Endothelial cell of umbilical vein (primary cell): ENCODE data around the gene SDCCAG8. TPM values are rescaled to one million over a fixed set of nuclear protein-coding genes. Genes with fewer than 3 reads are reported as not detected.

Source experiments
- BruUV-seq: library from RNA; stranded (reverse); fragments of 400-500 nt; replicated peaks from 2 replicates; lab custom pipeline; 2021; lab: Mats Ljungman, UMichigan
- CTCF ChIA-PET: fragments of 300-600, 350-600 bp; sonication (Branson Sonifier 250); formaldehyde crosslinking; loops from one replicate; lab custom pipeline; 2021; ENCODE audit warnings: antibody characterized with exemption, inconsistent platforms; lab: Charles Lee
- POLR2A ChIA-PET: fragments of 300-600, 350-600 bp; sonication (Branson Sonifier 250); formaldehyde crosslinking; loops from one replicate; lab custom pipeline; 2021; ENCODE audit warnings: antibody characterized with exemption, inconsistent platforms; lab: Charles Lee
- DNase-seq: peaks from one replicate; pipeline ENCODE4 v3.0.0-alpha.2; 2011; ENCODE audit warnings: low read depth, low spot score
- FAIRE-seq: peaks from 2 replicates; lab custom pipeline; 2011; peaks lifted over from hg19 to GRCh38; lab: Jason Lieb, UNC
- H2AFZ ChIP-seq: 2 replicates; pipeline ENCODE4 v1.6.0; 2012; ENCODE audit warnings: low read depth, low read length, control low read depth, inconsistent platforms
- H3K27ac ChIP-seq: 2 replicates; pipeline ENCODE4 v1.5.1; 2011; ENCODE audit warnings: low read depth, mild to moderate bottlenecking, control low read depth, low read length, moderate library complexity; ENCODE audit not compliant: insufficient read depth
- H3K27me3 ChIP-seq, 2 experiments: 2 replicates each; pipeline versions ENCODE4 v1.6.0 to v1.6.1; 2011; ENCODE audit warnings: low read length in 2 of 2, mixed read lengths in 1 of 2; ENCODE audit not compliant: control insufficient read depth in 2 of 2, insufficient read depth in 2 of 2
- H3K36me3 ChIP-seq, 2 experiments: 2 replicates in 1 of 2; 3 replicates in 1 of 2; pipeline ENCODE4 v1.5.1; 2011; ENCODE audit warnings: low read length in 2 of 2, mild to moderate bottlenecking in 1 of 2, moderate library complexity in 1 of 2; ENCODE audit not compliant: control insufficient read depth in 2 of 2, insufficient read depth in 2 of 2; ENCODE audit errors: extremely low read depth in 1 of 2
- H3K4me1 ChIP-seq: 3 replicates; pipeline ENCODE4 v1.5.1; 2011; ENCODE audit warnings: mild to moderate bottlenecking, low read length; ENCODE audit not compliant: control insufficient read depth, insufficient read depth; ENCODE audit errors: extremely low read depth
- H3K4me2 ChIP-seq: 2 replicates; pipeline ENCODE4 v1.6.1; 2011; ENCODE audit warnings: low read length, control low read depth, mixed read lengths; ENCODE audit not compliant: insufficient read depth
- H3K4me3 ChIP-seq, 3 experiments: fragments of 200-600 bp in 1 of 3; sonication (generic), shearing (Covaris generic) in 1 of 3; replicated peaks in 1 of 3; 2 replicates each; pipeline ENCODE4 v1.5.1; 2011 to 2016; ENCODE audit warnings: control low read depth in 3 of 3, low read length in 3 of 3, mild to moderate bottlenecking in 2 of 3, inconsistent platforms in 1 of 3, low read depth in 1 of 3, moderate library complexity in 1 of 3; ENCODE audit not compliant: insufficient read depth in 1 of 3
- H3K79me2 ChIP-seq: 2 replicates; pipeline ENCODE4 v1.6.0; 2012; ENCODE audit warnings: low read length, inconsistent platforms; ENCODE audit not compliant: control insufficient read depth, insufficient read depth
- H3K9ac ChIP-seq: replicated peaks from 2 replicates; pipeline ENCODE3; 2011; ENCODE audit warnings: low read length, control low read depth; ENCODE audit not compliant: insufficient read depth; ENCODE audit errors: extremely low read depth
- H3K9me1 ChIP-seq: replicated peaks from 3 replicates; pipeline ENCODE4 v1.6.0; 2011; ENCODE audit warnings: mild to moderate bottlenecking, low read length; ENCODE audit not compliant: control insufficient read depth, insufficient read depth; ENCODE audit errors: extremely low read depth
- H3K9me3 ChIP-seq: replicated peaks from 2 replicates; pipeline ENCODE4 v1.5.1; 2012; ENCODE audit warnings: low read length, inconsistent platforms; ENCODE audit not compliant: control insufficient read depth, insufficient read depth
- H4K20me1 ChIP-seq: replicated peaks from 2 replicates; pipeline ENCODE3; 2011; ENCODE audit warnings: mild to moderate bottlenecking, low read length; ENCODE audit not compliant: control insufficient read depth, insufficient read depth; ENCODE audit errors: extremely low read depth
- CTCF ChIP-seq, 2 donors: IDR thresholded peaks; 1 replicate in 1 of 2; 2 replicates in 1 of 2; pipeline ENCODE4 v1.5.1; 2011; ENCODE audit warnings: low read length in 2 of 2, mild to moderate bottlenecking in 2 of 2, moderate library complexity in 2 of 2, control low read depth in 1 of 2, inconsistent platforms in 1 of 2, low read depth in 1 of 2; ENCODE audit not compliant: insufficient read depth in 1 of 2; ENCODE audit errors: extremely low read depth in 1 of 2
- FOS ChIP-seq: IDR thresholded peaks from 2 replicates; pipeline ENCODE4 v1.6.1; 2011; ENCODE audit warnings: mild to moderate bottlenecking, low read length, moderate library complexity, borderline replicate concordance; ENCODE audit not compliant: insufficient read depth
- GATA2 ChIP-seq: IDR thresholded peaks from 2 replicates; pipeline ENCODE4 v1.7.0; 2011; ENCODE audit warnings: low read depth, mild to moderate bottlenecking, moderate library complexity, mixed read lengths, low read length; ENCODE audit not compliant: insufficient read length, insufficient read depth
- dilution Hi-C: fragments of 300-500 bp; cut with MboI; formaldehyde crosslinking; loops from one replicate; pipeline ENCODE4 v1.15.0; 2019; ENCODE audit warnings: low sequenced_read_pairs; ENCODE audit not compliant: extremely low pct_ligation_motif_present
- intact Hi-C: fragments of 100-400 bp; cut with micrococcal nuclease; formaldehyde crosslinking; loops from one replicate; pipeline ENCODE4 v1.10.0; 2022
- polyA plus RNA-seq, 4 experiments: library from polyadenylated mRNA; depleted of rRNA in 3 of 4; stranded (reverse) in 3 of 4; unstranded in 1 of 4; fragments of >200 nt; gene quantifications; 2 replicates each; pipeline versions ENCODE4 v1.2.1 to v1.2.3, GENCODE V29; 2011 to 2012; ENCODE audit warnings: missing spikeins in 1 of 4
- total RNA-seq: library from RNA; stranded (reverse); gene quantifications from 2 replicates; pipeline ENCODE4 v1.2.3, GENCODE V29; 2021

SDCCAG8 gene
- total and polyA plus RNA-seq, 2 donors (not counting 3 experiments of a cell fraction or from before 2014, with no cell fraction given), result 14.6 to 25.7 TPM

GRCh38 chr1:243341074-243341473, 85.2 kb downstream of the SDCCAG8 start:
- ChIA-PET POLR2A (no interaction called here), CTCF (interaction anchor here (1.3 to 4.1 kb wide), 2 partner anchors 15 to 68 kb away, joined by 3 to 92 read pairs; no protein-coding TSS in a partner anchor)
- dilution Hi-C loops, result no loop called here
- Histone ChIP-seq H3K4me3 (no peak overlapping the region), H4K20me1 (no peaks in the 10 kb centered on the region), H3K36me3 (peaks cover 0 to 3% of the 10 kb centered on the region in 2 experiments), H3K27me3 (no peaks in the 10 kb centered on the region), H3K4me1 (peaks cover 17% of the 10 kb centered on the region), H3K4me2 (peak overlapping the region; percentile 30), H3K27ac (no peak overlapping the region), H3K9me3 (no peaks in the 10 kb centered on the region), H3K9ac (no peak overlapping the region), H3K79me2 (no peaks in the 10 kb centered on the region), H3K9me1 (no peaks in the 10 kb centered on the region), H2AFZ (no peak overlapping the region)
- FAIRE-seq, result peak; percentile 58
- intact Hi-C loops, result loop anchor here (1.0 to 10.0 kb wide), 5 partner anchors 511 to 1114 kb away; partner anchors contain the start of genes ADSS2 and AKT3
- peak; percentile 52 for TF ChIP-seq FOS
- peak; percentile 70 for TF ChIP-seq GATA2
- TF ChIP-seq CTCF (IDR thresholded peaks at IDR 0.05; ENCODE audit: extremely low read depth in 1 of 2, insufficient read depth in 1 of 2, low read depth in 1 of 2, low read length in 2 of 2), result no peak
- BruUV-seq, result no TSS peak
- DNase-seq, result peak; percentile 56
